ENCODE results near the gene HRK.
"Not testable (repeated sequence)": the region's sequence is repeated elsewhere in the genome, so short reads cannot be mapped to it uniquely, and the experiment has no call there.

HRK gene

GRCh38 chr12:116818341-116818856 is 62.8 kb downstream of the HRK start:
- DNase-seq (ENCODE audit: low spot score), result no peak

GRCh38 chr12:116814766-116815165 is 66.5 kb downstream of the HRK start:
- not testable (repeated sequence) for DNase-seq (ENCODE audit: low spot score)

DNA sequence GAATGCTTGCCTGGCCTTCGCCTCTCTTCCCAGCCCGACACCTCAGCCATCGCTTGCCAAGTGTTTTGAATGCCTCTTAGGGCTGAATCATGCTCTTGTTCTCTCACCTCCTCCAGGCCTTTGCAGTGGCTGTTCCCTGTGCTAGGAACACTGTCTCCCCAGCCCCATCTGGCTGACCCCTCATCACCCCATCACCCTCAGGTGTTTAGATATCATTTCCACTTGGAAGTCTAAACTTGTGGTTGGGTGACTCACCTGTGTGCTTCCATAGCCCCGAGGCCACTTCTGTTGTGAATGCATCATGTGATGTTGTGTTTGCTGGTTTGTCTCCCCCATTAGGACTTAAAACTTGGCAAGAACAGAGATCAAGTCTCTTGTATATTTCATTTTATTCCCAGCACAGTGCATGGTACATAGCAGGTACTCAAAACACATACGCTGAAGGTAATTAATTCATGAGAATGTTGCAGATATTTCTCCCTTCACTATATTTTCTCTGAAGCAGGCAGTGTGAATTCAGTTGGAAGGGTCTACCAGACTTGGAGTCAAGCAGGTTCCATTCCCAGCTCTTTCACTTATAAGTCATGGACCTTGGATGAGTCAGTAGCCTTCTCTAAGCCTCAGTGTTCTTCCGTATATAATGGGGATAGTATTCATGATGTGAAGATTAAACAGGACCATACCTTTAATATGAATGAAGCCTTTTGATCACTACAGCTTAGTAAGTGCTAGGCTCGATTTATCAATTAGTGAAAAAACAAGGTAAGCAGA is 67.8 kb downstream of the HRK start:
- DNase-seq (ENCODE audit: low spot score), result no peak

DNA sequence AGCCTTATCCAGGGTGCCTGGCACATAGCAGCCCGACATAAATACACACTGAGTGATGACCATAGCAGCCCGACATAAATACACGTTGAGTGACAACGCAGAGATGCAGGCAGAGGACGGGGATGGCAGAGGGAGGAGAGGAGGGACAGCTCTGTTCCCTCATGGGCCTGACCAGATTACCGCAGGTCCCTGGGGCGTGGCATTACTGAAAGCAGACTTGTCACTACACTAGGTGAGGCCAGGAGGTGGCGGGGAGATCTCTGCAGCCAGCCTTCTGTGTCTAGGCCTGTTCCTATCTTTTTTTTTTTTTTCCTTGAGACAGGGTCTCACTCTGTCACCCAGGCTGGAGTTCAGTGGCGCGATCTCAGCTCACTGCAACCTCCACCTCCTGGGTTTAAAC is 69.0 kb downstream of the HRK start:
- DNase-seq (ENCODE audit: low spot score), result no peak

DNA sequence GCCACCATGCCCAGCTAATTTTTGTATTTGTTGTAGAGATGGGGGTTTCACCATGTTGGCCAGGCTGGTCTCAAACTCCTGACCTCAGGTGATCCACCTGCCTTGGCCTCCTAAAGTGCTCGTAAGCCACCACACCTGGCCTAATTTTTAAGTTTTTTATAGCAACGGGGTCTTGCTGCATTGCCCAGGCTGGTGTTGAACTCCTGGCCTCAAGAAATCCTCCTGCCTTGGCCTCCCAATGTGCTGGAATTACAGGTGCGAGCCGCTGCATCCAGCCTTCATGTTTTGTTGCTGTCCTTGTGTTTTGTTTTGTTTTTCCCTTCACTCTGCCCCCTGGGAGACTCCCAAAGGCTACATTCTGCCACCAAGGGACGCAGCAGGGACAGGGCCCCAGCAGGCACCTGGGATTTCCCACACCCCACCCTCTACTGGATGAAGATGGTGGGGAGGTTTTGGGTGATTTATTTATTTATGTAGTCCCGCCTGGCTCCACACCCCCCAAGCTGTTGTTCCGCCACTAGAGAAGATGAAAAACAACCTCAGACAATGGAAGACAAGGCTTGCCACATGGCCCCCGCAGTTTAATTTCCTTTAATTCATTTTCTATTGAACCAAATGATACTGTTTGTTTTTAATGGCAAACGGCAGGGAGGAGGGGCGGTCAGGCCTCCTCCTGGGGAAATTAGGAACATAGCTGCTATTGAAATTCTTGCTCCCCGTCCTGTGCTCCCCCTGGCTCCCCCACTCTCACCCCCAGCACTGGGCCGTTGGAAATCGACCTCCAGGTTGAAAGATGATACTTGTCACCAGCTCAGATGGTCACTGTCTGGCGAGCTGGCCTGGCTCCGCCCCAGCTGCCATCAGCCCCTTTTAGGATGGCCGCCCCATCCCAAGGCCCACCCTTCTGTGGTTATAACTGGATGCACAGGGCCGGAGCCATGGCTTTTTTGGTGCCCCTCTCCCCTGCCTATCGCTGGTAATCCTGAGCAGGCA is 72.8 kb downstream of the HRK start:
- DNase-seq (ENCODE audit: low spot score), result no peak

DNA sequence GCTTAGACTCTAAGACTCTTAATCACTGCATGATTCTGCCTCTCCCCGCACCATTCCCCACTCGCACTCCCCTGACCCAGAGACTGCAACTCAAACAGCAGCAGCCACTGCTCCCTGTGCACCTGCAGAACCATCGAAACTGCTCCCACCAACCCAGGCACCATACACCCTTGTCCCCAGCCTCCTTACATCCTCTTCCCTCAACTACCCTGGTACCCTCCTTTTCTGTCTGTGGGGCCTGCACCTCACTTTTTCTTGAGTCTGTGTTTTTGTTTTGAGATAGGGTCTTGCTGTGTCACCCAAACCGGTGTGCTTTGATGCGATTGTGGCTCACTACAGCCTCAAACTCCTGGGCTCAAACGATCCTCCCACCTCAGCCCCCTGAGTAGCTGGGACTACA is 73.7 kb downstream of the HRK start:
- no peak for DNase-seq (ENCODE audit: low spot score)

- no peak for DNase-seq (ENCODE audit: low spot score)
These were observed 74.3 kb downstream of the HRK start for GRCh38 chr12:116806845-116807440.

Data from COLO829 (cell line).